Heart right ventricle (tissue), 16 donors: ENCODE results near the gene SERPING1. TPM values are rescaled to one million over a fixed set of nuclear protein-coding genes. Genes with fewer than 3 reads are reported as not detected.

ENCODE experiments used
- ATAC-seq, 8 donors: fragments of 200-7000 bp; cut with Tn5 transposase; one replicate each; pipeline ENCODE4 v1.9.1; 2020; ENCODE audit warnings: mild to moderate bottlenecking in 8 of 8, moderate library complexity in 8 of 8, moderate number of reproducible peaks in 1 of 8
- DNase-seq, 2 donors: peaks; one replicate each; pipeline ENCODE4 v3.0.0-alpha.2; 2020
- H3K27ac ChIP-seq, 10 donors: fragments of 200-600 bp; sonication (generic) in 2 of 10; one replicate each; pipeline versions ENCODE4 v1.5.0 to v1.8.0; 2020 to 2022; ENCODE audit warnings: mild to moderate bottlenecking in 3 of 10
- H3K27me3 ChIP-seq, 7 donors: fragments of 200-600 bp; one replicate each; pipeline ENCODE4 v1.8.0; 2021 to 2022; ENCODE audit warnings: mild to moderate bottlenecking in 2 of 7
- H3K36me3 ChIP-seq, 9 donors: fragments of 200-600 bp; sonication (generic) in 1 of 9; one replicate each; pipeline versions ENCODE4 v1.5.0 to v1.8.0; 2020 to 2022; ENCODE audit warnings: mild to moderate bottlenecking in 2 of 9
- H3K4me1 ChIP-seq, 9 donors: fragments of 200-600 bp; sonication (generic) in 1 of 9; one replicate each; pipeline versions ENCODE4 v1.5.0 to v1.8.0; 2020 to 2022; ENCODE audit warnings: mild to moderate bottlenecking in 4 of 9
- H3K4me3 ChIP-seq, 10 donors: fragments of 200-600 bp; sonication (generic) in 2 of 10; one replicate each; pipeline versions ENCODE4 v1.5.0 to v1.8.0; 2020 to 2022; ENCODE audit warnings: mild to moderate bottlenecking in 7 of 10, moderate library complexity in 2 of 10
- H3K9me3 ChIP-seq, 11 donors: fragments of 200-600 bp in 10 of 11; sonication (generic) in 2 of 11; one replicate each; pipeline versions ENCODE4 v1.5.0 to v1.8.0; 2013 to 2022; ENCODE audit warnings: mild to moderate bottlenecking in 2 of 11, control low read depth in 1 of 11, moderate library complexity in 1 of 11
- WGBS, 2 donors: extraction: QIAGEN DNeasy Blood & Tissue Kit; methylation state at CpG; one replicate each; pipeline ENCODE4 v1.1.7; 2013; ENCODE audit warnings: inconsistent platforms in 1 of 2; 5-methylcytosine and 5-hydroxymethylcytosine counted together
- intact Hi-C, 10 donors: fragments of 100-400 bp; cut with DNase I; formaldehyde crosslinking; loops; one replicate each; pipeline versions ENCODE4 v1.11.1 to v1.14.2; 2022
- polyA plus RNA-seq, 2 donors: library from polyadenylated mRNA; stranded (reverse); fragments of 200-250 nt; gene quantifications; one replicate each; pipeline ENCODE4 v1.2.3, GENCODE V29; 2013
- total RNA-seq, 10 donors: library from RNA; stranded (reverse); fragmentation: NEBNext Ultra II Directional in 3 of 10; extraction: Animal tissue kit (Norgen Biotek cat#: 25700) in 3 of 10; gene quantifications; one replicate each; pipeline versions ENCODE4 v1.2.1 to v1.2.4, GENCODE V29; 2021 to 2023
- TF ChIP-seq, protein P1 (sequence below), 9 donors: fragments of 200-600 bp; sonication (generic) in 2 of 9; IDR thresholded peaks; one replicate each; pipeline versions ENCODE4 v1.5.0 to v1.8.0; 2021 to 2022; ENCODE audit warnings: antibody characterized with exemption in 9 of 9, mild to moderate bottlenecking in 5 of 9, moderate library complexity in 1 of 9
- donor health status: Arrhythmogenic right ventricular cardiomyopathy.
- donor health status: ischemic (EF 13 %, LVEDD 7.1; RV severe dilation, severe dysfunction).
- donor health status: healthy with polysubstance abuse.
- donor health status: DM: no; HTN: yes; CAD: no.
- donor health status: DM: no; HTN: no; CAD: no.
- donor health status: ischemic (EF 25% LVEDD 6.9; RV normal size, moderate dysfunction).
- donor health status: ischemic (EF 25% LVEDD 5.7; RV mildly dilated, moderate dysfunction).
- donor health status: healthy.
- donor health status: DM: yes; HTN: yes; CAD: no.
- donor health status: Ischemic cardiomyopathy.
- donor health status: ischemic (EF 35%, LVEDD 5.7; RV mildly dilated, moderate dysfunction).
- donor health status: nonischemic (EF 11% LVEDD 7.7; RV severe dilation, severe dysfunction).
- donor health status: DM: yes; HTN: yes; CAD: no.
- donor health status: PGD.
- donor health status: ischemic (EF 29% LVEDD 5.4; RV normal size, mild dysfunction).
- donor health status: nonischemic (EF 23%, LVEDD 6.1; RV moderate dilation, normal function).

Gene SERPING1
- total and polyA plus RNA-seq, 12 donors: 39.8 to 197 (median 93.2) TPM

DNA sequence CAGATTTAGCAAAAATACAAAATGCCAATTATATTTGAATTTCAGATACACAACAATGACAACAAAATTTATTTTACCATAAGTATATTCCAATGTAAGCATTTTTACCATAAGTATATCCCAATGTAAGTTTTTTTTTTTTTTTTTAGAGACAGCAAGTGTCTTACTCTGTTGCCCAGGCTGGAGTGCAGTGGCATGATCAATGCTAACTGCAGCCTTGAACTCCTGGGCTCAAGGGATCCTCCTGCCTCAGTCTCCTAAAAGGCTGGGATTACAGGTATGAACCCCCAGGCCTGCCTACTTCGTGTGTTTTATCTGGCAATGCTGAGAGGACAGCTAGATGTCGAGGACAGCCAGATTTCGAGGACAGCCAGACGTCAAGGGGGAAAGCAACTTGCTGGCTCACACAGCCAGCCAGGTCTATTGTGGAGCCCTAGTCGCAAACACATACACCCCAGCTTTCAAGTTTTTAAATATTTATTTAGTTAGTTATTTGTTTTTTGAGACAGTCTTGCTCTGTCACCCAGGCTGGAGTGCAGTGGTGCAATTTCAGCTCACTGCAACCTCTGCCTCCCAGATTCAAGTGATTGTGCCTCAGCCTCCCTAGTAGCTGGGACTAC, 1.1 kb upstream of the SERPING1 start:
- Histone ChIP-seq H3K27ac (peak overlapping the region in 9 of 10 donors; percentile 57 to 95 (median 89)), H3K36me3 (peaks cover 0 to 14% (median 0%) of the 10 kb centered on the region in 9 donors), H3K27me3 (peaks cover 0 to 11% (median 0%) of the 10 kb centered on the region in 7 donors), H3K9me3 (no peaks in the 10 kb centered on the region), H3K4me3 (peak overlapping the region in 1 of 10 donors; percentile 65), H3K4me1 (peaks cover 0 to 31% (median 10%) of the 10 kb centered on the region in 9 donors)
- TF ChIP-seq, protein P1, sequence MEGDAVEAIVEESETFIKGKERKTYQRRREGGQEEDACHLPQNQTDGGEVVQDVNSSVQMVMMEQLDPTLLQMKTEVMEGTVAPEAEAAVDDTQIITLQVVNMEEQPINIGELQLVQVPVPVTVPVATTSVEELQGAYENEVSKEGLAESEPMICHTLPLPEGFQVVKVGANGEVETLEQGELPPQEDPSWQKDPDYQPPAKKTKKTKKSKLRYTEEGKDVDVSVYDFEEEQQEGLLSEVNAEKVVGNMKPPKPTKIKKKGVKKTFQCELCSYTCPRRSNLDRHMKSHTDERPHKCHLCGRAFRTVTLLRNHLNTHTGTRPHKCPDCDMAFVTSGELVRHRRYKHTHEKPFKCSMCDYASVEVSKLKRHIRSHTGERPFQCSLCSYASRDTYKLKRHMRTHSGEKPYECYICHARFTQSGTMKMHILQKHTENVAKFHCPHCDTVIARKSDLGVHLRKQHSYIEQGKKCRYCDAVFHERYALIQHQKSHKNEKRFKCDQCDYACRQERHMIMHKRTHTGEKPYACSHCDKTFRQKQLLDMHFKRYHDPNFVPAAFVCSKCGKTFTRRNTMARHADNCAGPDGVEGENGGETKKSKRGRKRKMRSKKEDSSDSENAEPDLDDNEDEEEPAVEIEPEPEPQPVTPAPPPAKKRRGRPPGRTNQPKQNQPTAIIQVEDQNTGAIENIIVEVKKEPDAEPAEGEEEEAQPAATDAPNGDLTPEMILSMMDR (IDR thresholded peaks at IDR 0.05): no peak
- no peak for DNase-seq
- intact Hi-C loops: loop anchor here in 2 of 10 donors (2.0 to 5.0 kb wide), 2 partner anchors 28 to 34 kb away; no protein-coding TSS in a partner anchor
- WGBS, 2 donors: 67 to 69% methylated on average over 5 of the region's 5 CpGs
- ATAC-seq: no peak

DNA sequence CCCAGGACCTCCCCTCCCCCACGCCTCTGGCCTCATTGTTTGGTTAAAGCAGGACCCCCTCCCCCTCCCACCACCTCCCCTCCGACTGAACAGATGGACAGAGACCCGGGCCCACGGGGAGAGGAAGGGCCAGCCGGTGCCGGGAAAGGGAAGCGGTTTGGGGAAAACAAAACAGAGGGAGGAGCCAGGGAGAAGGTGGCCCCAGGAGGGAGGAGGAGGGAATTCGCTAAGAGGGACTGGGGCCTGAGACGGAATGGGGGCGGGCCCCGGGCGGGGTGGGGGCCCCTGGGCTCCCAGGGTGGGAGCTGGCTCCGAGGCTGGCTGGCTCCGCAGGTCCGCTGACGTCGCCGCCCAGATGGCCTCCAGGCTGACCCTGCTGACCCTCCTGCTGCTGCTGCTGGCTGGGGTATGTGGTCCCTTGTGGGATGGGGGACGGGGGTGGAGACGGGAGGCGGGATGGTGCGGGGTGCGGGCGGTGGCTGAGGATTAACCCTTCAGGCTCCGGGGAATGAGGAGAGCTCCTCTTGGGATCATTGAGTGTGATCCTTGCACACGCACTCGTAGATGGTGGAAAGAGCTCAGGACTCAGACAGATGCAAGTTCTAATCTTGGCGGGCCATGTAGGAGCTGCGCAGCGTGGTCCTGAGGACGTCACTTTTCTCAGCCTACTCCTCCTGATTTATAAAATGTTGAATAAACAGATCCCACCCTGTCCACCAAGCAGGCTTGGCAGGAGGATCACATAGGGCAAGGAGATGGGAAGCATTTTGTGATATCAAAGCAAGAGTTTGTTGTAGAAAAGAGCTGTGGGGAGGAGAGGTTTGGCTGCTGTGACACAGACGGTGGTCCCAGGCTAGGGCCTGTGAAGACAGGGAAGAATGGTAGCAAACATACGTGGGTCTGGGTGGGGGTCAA, 688 bp downstream of the SERPING1 start:
- Histone ChIP-seq H3K4me3 (peak overlapping the region; percentile 6 to 65 (median 58)), H3K9me3 (no peaks in the 10 kb centered on the region), H3K27me3 (peaks cover 0 to 11% (median 0%) of the 10 kb centered on the region in 7 donors), H3K27ac (peak overlapping the region; percentile 57 to 95 (median 89)), H3K4me1 (peaks cover 0 to 35% (median 10%) of the 10 kb centered on the region in 9 donors), H3K36me3 (peaks cover 0 to 29% (median 0%) of the 10 kb centered on the region in 9 donors)
- 4 to 5% methylated on average over 33 of the region's 33 CpGs for WGBS, 2 donors
- TF ChIP-seq, protein P1 (IDR thresholded peaks at IDR 0.05): no peak
- ATAC-seq: peak; percentile 94 to 97 (median 95)
- DNase-seq: peak; percentile 87 to 88
- intact Hi-C loops: loop anchor here in 3 of 10 donors (2.0 to 5.0 kb wide), 2 partner anchors 29 to 36 kb away; no protein-coding TSS in a partner anchor

DNA sequence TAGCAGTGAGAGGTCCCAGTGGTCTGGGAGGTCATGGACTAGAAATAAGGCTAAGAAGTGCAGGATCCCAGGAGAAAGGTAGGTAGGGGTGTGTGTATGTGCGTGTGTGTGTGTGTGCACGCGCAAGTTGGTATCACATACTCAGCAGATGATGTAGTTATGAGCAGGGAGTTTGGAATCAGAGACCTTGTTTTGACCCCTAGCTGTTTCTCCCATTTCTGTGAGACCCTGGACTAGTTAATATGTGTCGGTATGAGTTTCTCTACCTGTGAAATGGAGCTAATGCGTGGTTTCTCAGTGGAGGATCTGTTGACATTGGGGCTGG, 1.3 kb downstream of the SERPING1 start:
- 53% methylated on average over 5 of the region's 5 CpGs for WGBS, 2 donors
- peak overlapping the region in 9 of 10 donors; percentile 44 to 65 (median 59) for H3K4me3 ChIP-seq
- TF ChIP-seq, protein P1 (IDR thresholded peaks at IDR 0.05): no peak
- peak overlapping the region in 9 of 10 donors; percentile 57 to 95 (median 89) for H3K27ac ChIP-seq
- peaks cover 0 to 37% (median 10%) of the 10 kb centered on the region in 9 donors for H3K4me1 ChIP-seq
- peaks cover 0 to 9% (median 0%) of the 10 kb centered on the region in 7 donors for H3K27me3 ChIP-seq
- intact Hi-C loops: loop anchor here in 2 of 10 donors (2.0 to 5.0 kb wide), 2 partner anchors 30 to 36 kb away; no protein-coding TSS in a partner anchor
- DNase-seq: no peak
- peak in 1 of 8 donors; percentile 4 for ATAC-seq
- no peaks in the 10 kb centered on the region for H3K9me3 ChIP-seq
- peaks cover 0 to 31% (median 0%) of the 10 kb centered on the region in 9 donors for H3K36me3 ChIP-seq

DNA sequence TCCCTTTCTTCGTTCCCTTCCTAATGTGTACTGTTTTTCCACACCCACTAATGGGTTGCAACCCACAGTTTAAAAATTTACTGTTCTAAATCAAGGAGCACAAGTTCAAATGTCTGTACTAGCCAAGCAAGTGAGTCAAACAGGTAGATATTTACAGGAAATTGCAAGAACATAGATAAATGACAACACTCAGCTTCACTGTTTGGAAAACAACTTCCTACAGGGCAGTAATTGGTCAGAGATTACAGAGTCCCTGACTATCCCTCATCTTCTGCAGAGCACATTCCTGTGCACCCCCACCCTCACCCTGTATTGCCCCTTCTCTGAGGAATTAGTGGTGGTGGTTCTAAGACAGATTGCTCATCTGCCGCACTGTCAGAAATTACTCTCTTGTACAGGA, 1.9 kb downstream of the SERPING1 start:
- ATAC-seq (no peak), DNase-seq (no peak)
- WGBS, 2 donors: 35 to 43% methylated on average over 2 of the region's 2 CpGs
- H3K27ac ChIP-seq: peak overlapping the region in 7 of 10 donors; percentile 49 to 95 (median 89)
- intact Hi-C loops: loop anchor here in 2 of 10 donors (2.0 to 5.0 kb wide), 2 partner anchors 31 to 37 kb away; no protein-coding TSS in a partner anchor
- H3K9me3 ChIP-seq: no peaks in the 10 kb centered on the region
- TF ChIP-seq, protein P1 (IDR thresholded peaks at IDR 0.05): no peak
- H3K27me3 ChIP-seq: peaks cover 0 to 8% (median 0%) of the 10 kb centered on the region in 7 donors
- H3K36me3 ChIP-seq: peaks cover 0 to 31% (median 0%) of the 10 kb centered on the region in 9 donors
- H3K4me1 ChIP-seq: peaks cover 0 to 37% (median 14%) of the 10 kb centered on the region in 9 donors
- H3K4me3 ChIP-seq: peak overlapping the region in 5 of 10 donors; percentile 53 to 65 (median 60)
